IgD-negative memory B cell (primary cell): Measurements from ENCODE around the gene DHX34. TPM values are rescaled to one million over a fixed set of nuclear protein-coding genes. Genes with fewer than 3 reads are reported as not detected.

ENCODE experiments used
- polyA plus RNA-seq: library from polyadenylated mRNA; unstranded; fragments of 300-500 nt; fragmentation: Illumina TruSeq; gene quantifications from one replicate; pipeline ENCODE4 v1.2.3, GENCODE V29; 2021

Gene DHX34
- polyA plus RNA-seq, 1 donor from 2014 or later, result 13.3 TPM

Other genes with a start within 250 kb of the DHX34 start
- gene ZC3H4, start 235.5 kb upstream of the DHX34 start, polyA plus RNA-seq, result 3.5 TPM
- 77.7 TPM for gene SAE1, start 218.5 kb upstream of the DHX34 start, polyA plus RNA-seq
- 5.1 TPM for gene BBC3, start 118.1 kb upstream of the DHX34 start, polyA plus RNA-seq
- 16.0 TPM for gene CCDC9, start 92.8 kb upstream of the DHX34 start, polyA plus RNA-seq
- 2.3 TPM for gene INAFM1, start 74.4 kb upstream of the DHX34 start, polyA plus RNA-seq
- gene C5AR1, start 39.5 kb upstream of the DHX34 start, polyA plus RNA-seq, result 0.30 TPM
- 0.06 TPM for gene C5AR2, start 17.1 kb upstream of the DHX34 start, polyA plus RNA-seq
- gene MEIS3, start 70.2 kb downstream of the DHX34 start, polyA plus RNA-seq, result not detected
- gene SLC8A2, start 122.6 kb downstream of the DHX34 start, polyA plus RNA-seq, result not detected
- 6.5 TPM for gene KPTN, start 134.9 kb downstream of the DHX34 start, polyA plus RNA-seq
- gene NAPA, start 165.7 kb downstream of the DHX34 start, polyA plus RNA-seq, result 95.3 TPM
- gene ZNF541, start 223.8 kb downstream of the DHX34 start, polyA plus RNA-seq, result not detected